IPS-20b (cell line): ENCODE measurements around the gene SLC6A19.

Source experiments
- H3K27ac ChIP-seq: one replicate; pipeline ENCODE4 v1.5.1; 2013; ENCODE audit warnings: low read length
- H3K27me3 ChIP-seq: 2 replicates; pipeline ENCODE4 v1.6.1; 2013; ENCODE audit warnings: mild to moderate bottlenecking, low read length, inconsistent platforms; ENCODE audit not compliant: insufficient read depth
- H3K36me3 ChIP-seq: 2 replicates; pipeline ENCODE4 v1.6.1; 2013; ENCODE audit warnings: low read depth, mild to moderate bottlenecking, inconsistent platforms, low read length, moderate library complexity; ENCODE audit not compliant: insufficient read depth
- H3K4me1 ChIP-seq: 2 replicates; pipeline ENCODE4 v1.6.1; 2013; ENCODE audit warnings: mild to moderate bottlenecking, control low read depth, inconsistent platforms, low read length, moderate library complexity; ENCODE audit not compliant: insufficient read depth
- H3K4me3 ChIP-seq: 2 replicates; pipeline ENCODE4 v1.5.1; 2013; ENCODE audit warnings: mild to moderate bottlenecking, low read length, inconsistent platforms
- H3K9ac ChIP-seq: 2 replicates; pipeline ENCODE4 v1.6.1; 2013; ENCODE audit warnings: low read depth, mild to moderate bottlenecking, inconsistent platforms, low read length, moderate library complexity
- H3K9me3 ChIP-seq: 2 replicates; pipeline ENCODE4 v1.6.1; 2013; ENCODE audit warnings: mild to moderate bottlenecking, low read depth, low read length, inconsistent platforms; ENCODE audit not compliant: insufficient read depth

Gene SLC6A19

GRCh38 chr5:1246711-1247431 is 45.5 kb downstream of the SLC6A19 start:
- no peaks in the 10 kb centered on the region; the same call in 1 of the 2 replicates for H3K4me1 ChIP-seq
- no peaks in the 10 kb centered on the region; the same call in 1 of the 2 replicates for H3K27me3 ChIP-seq
- no peak overlapping the region for H3K27ac ChIP-seq
- H3K4me3 ChIP-seq = no peak overlapping the region
- H3K9ac ChIP-seq = no peak overlapping the region
- no peaks in the 10 kb centered on the region for H3K36me3 ChIP-seq
- H3K9me3 ChIP-seq = no peaks in the 10 kb centered on the region

GRCh38 chr5:1247811-1248210 is 46.4 kb downstream of the SLC6A19 start:
- no peaks in the 10 kb centered on the region; the same call in 1 of the 2 replicates for H3K4me1 ChIP-seq
- no peaks in the 10 kb centered on the region; the same call in 1 of the 2 replicates for H3K27me3 ChIP-seq
- H3K9ac ChIP-seq = no peak overlapping the region
- H3K4me3 ChIP-seq = no peak overlapping the region
- H3K9me3 ChIP-seq = no peaks in the 10 kb centered on the region
- no peak overlapping the region for H3K27ac ChIP-seq
- H3K36me3 ChIP-seq = no peaks in the 10 kb centered on the region

DNA sequence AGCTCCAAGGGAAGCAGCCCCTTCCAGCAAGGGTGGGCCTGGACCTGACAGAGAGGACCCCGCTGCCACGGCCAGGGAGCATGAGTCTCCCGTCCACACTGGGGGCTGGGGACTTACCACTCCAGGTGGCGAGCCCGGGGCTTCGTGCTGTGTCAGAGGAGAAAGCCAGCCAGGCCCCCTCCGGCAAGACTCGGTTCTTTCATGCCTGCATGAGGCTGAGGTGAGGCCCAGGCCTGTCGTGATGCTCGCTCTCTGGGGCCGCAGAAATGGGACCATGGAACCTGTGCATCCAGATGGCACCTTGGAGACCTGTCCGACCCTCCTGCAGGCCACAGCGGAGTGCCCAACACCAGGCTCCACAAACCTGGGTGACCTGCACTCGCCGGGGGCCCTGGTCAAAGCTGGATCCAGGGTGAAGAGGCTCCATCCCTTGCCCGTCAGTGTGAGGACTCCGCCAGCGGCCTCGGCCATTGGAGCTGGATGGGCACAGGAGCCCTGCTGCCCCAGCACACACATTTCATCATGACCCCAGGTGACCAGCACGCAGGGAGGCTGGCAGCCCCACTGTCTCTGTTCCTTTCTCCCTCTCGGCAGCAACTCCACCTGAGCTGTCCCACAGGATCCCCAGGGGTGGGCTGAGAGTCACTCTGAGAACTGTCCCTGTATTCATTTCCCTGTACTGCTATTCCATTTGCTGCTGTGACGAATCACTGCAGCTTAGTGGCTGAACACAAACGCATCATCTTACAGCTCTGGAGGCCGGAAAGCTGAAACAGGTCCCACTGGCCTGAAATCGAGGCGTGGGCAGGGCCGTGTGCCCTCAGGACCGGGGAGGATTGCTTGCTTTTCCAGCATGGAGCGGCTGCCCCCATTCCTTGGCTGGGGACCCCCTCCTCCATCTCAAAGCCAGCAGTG is 48.2 kb downstream of the SLC6A19 start:
- H3K9ac ChIP-seq = no peak overlapping the region
- no peaks in the 10 kb centered on the region for H3K9me3 ChIP-seq
- H3K27me3 ChIP-seq = no peaks in the 10 kb centered on the region; the same call in 1 of the 2 replicates
- no peaks in the 10 kb centered on the region for H3K36me3 ChIP-seq
- no peak overlapping the region for H3K27ac ChIP-seq
- H3K4me1 ChIP-seq = no peaks in the 10 kb centered on the region
- no peak overlapping the region for H3K4me3 ChIP-seq

- no peaks in the 10 kb centered on the region; the same call in 1 of the 2 replicates for H3K27me3 ChIP-seq
- no peak overlapping the region for H3K4me3 ChIP-seq
- H3K4me1 ChIP-seq = no peaks in the 10 kb centered on the region
- H3K9me3 ChIP-seq = no peaks in the 10 kb centered on the region
- no peak overlapping the region for H3K9ac ChIP-seq
- H3K36me3 ChIP-seq = no peaks in the 10 kb centered on the region
- H3K27ac ChIP-seq = no peak overlapping the region
Observed at GRCh38 chr5:1251678-1252580, 50.5 kb downstream of the SLC6A19 start.

DNA sequence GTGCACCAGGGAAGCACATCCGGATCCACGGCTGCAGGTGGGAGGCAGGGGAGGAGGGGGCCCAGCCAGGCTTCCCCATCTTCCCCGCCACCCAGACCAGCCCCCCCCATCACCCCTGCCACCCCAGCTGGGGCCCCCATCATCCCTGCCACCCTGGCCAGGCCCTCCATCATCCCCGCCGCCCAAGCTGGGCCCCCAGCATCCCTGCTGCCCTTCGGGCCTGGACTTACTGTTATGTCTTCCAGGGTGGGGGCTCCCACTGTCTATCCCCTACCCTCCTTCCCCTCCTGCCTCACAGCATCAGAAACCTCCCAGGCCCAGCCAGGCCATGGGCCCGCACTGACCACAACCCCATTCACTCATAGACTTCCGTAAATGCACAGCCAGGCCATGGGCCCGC is 51.3 kb downstream of the SLC6A19 start:
- H3K9ac ChIP-seq = no peak overlapping the region
- no peaks in the 10 kb centered on the region for H3K4me1 ChIP-seq
- no peaks in the 10 kb centered on the region for H3K36me3 ChIP-seq
- no peak overlapping the region for H3K4me3 ChIP-seq
- no peak overlapping the region for H3K27ac ChIP-seq
- no peaks in the 10 kb centered on the region; the same call in 1 of the 2 replicates for H3K27me3 ChIP-seq
- no peaks in the 10 kb centered on the region for H3K9me3 ChIP-seq

DNA sequence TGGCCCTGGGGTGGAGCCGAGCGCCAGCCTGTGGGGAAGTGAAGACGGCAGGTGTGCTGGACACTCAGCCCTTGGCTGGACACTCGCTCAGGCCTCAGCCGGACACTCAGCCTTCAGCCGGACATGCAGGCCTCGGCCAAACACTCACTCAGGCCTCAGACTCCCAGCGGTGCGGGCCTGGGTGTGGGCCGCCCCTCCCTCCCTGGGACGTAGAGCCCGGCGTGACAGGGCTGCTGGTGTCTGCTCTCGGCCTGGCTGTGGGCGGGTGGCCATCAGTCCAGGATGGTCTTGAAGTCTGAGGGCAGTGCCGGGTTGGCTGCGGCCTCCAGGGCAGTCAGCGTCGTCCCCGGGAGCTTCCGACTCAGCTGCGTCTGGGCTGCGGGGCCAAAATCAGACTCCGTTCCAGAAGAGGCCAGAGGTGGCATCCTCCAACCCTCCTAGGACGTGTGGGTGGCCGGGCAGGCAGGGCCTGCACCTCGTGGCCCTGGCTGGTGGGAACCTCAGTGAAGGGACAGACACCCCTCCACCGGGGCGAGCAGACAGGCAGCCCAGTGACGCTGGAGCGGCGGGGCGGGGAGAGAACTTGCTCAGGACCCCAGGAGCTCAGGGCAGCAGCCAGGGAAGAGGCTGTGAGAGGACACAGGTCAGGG is 52.2 kb downstream of the SLC6A19 start:
- Histone ChIP-seq H3K9me3 (no peaks in the 10 kb centered on the region), H3K9ac (no peak overlapping the region), H3K27me3 (no peaks in the 10 kb centered on the region), H3K4me1 (no peaks in the 10 kb centered on the region), H3K4me3 (no peak overlapping the region), H3K27ac (no peak overlapping the region), H3K36me3 (no peaks in the 10 kb centered on the region)

DNA sequence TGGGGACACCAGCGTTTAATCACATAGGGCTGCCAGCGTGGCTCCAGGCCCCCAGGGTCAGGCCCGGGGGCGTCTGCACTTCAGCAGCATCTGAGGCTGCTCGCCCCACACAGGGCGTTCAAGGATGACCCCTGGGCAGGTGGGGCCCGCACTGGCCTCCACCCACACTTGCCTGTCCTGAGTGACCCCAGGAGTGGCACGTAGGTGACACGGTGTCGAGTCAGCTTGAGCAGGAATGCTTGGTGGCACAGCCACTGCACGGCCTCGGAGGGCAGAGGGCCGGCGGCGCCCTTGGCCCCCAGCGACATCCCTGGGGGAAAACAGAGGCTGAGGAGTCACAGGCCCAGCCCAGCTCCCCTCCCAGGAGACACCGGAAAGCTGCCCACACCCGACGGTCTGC is 52.8 kb downstream of the SLC6A19 start:
- no peaks in the 10 kb centered on the region for H3K27me3 ChIP-seq
- H3K4me3 ChIP-seq = no peak overlapping the region
- no peak overlapping the region for H3K27ac ChIP-seq
- H3K9me3 ChIP-seq = no peaks in the 10 kb centered on the region
- H3K36me3 ChIP-seq = no peaks in the 10 kb centered on the region
- no peaks in the 10 kb centered on the region for H3K4me1 ChIP-seq
- H3K9ac ChIP-seq = no peak overlapping the region

- H3K4me1 ChIP-seq = no peaks in the 10 kb centered on the region
- no peak overlapping the region; the same call in 1 of the 2 replicates for H3K9ac ChIP-seq
- no peaks in the 10 kb centered on the region for H3K27me3 ChIP-seq
- no peaks in the 10 kb centered on the region for H3K9me3 ChIP-seq
- H3K36me3 ChIP-seq = no peaks in the 10 kb centered on the region
- H3K4me3 ChIP-seq = no peak overlapping the region
- H3K27ac ChIP-seq = no peak overlapping the region
Observed at GRCh38 chr5:1255081-1255561, 53.7 kb downstream of the SLC6A19 start.

GRCh38 chr5:1256776-1257175 is 55.4 kb downstream of the SLC6A19 start:
- Histone ChIP-seq H3K27me3 (no peaks in the 10 kb centered on the region), H3K9me3 (no peaks in the 10 kb centered on the region), H3K4me1 (no peaks in the 10 kb centered on the region), H3K27ac (no peak overlapping the region), H3K4me3 (no peak overlapping the region), H3K36me3 (no peaks in the 10 kb centered on the region; the same call in 1 of the 2 replicates), H3K9ac (no peak overlapping the region)

DNA sequence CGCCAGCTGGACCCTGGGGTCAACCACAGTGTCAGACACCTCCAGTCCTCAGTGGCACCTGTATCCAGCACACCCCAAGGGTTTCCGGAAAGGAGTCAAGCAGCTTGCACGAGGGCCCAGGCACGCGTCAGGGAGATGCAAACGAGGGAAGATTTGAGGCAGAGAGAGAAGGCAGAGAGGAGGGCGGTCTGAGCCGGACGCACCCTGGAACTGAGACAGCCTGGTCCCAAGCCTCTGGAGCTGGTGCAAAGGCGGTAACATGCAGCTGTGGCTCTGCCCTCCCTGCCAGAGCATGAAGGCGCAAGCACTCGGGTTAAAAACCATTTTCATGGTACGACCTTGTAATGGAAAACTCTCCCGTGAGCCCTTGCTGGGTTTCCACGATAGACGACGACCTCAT is 56.0 kb downstream of the SLC6A19 start:
- Histone ChIP-seq H3K9ac (no peak overlapping the region), H3K27me3 (no peaks in the 10 kb centered on the region), H3K27ac (no peak overlapping the region), H3K36me3 (no peaks in the 10 kb centered on the region; the same call in 1 of the 2 replicates), H3K9me3 (no peaks in the 10 kb centered on the region), H3K4me1 (no peaks in the 10 kb centered on the region), H3K4me3 (no peak overlapping the region)

GRCh38 chr5:1257841-1258240 is 56.4 kb downstream of the SLC6A19 start:
- Histone ChIP-seq H3K27ac (no peak overlapping the region), H3K4me3 (no peak overlapping the region), H3K36me3 (no peaks in the 10 kb centered on the region; the same call in 1 of the 2 replicates), H3K9me3 (no peaks in the 10 kb centered on the region), H3K27me3 (no peaks in the 10 kb centered on the region), H3K4me1 (no peaks in the 10 kb centered on the region), H3K9ac (no peak overlapping the region)
